ENCODE results near the gene CEP120.

Gene CEP120

GRCh38 chr5:123305751-123306150 is 117.5 kb downstream of the CEP120 start:
- H3K4me2 ChIP-seq (ENCODE audit: low read depth, low read length): no peak overlapping the region
- no peak for TF ChIP-seq EZH2phosphoT487 (IDR thresholded peaks at IDR 0.05; ENCODE audit: low read length)

DNA sequence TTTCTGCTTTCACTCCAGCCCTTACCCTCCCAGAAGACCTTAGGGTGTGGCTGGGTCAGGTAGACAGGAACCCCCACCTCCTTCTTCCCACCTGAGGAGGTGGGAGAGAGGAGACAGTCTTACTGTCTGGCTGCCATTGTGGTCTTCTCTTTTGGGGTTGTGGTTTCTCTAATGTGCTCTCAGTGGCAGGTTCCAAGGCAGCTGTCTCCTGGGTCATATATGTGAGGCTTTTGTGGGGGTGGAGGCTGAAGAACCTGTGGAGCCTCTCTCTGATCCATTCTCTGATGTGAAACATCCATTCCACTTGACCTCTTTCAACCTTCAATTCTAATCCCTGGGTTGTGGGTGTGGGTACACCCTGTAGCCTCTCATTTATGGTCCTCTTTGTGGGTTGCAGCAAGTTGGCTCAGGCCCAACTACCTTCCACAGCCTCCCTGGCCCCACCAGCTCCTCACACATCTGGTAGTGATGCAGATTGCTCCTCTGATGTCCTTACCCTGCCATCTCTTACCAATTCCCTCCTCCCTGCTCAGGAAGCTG is 118.4 kb downstream of the CEP120 start:
- no peaks in the 10 kb centered on the region for H3K79me2 ChIP-seq (ENCODE audit: low read length)

More at GRCh38 chr5:123305751-123306150, 117.5 kb downstream of the CEP120 start:
- no peak overlapping the region for H2AFZ ChIP-seq (ENCODE audit: low read length)
- no peaks in the 10 kb centered on the region for H3K27me3 ChIP-seq (replicated peaks; ENCODE audit: insufficient read depth, low read length)
- H3K9me2 ChIP-seq (replicated peaks; ENCODE audit: insufficient read depth, low read length): no peaks in the 10 kb centered on the region
- no peak for DNase-seq
- no peaks in the 10 kb centered on the region for H4K20me1 ChIP-seq (ENCODE audit: insufficient read depth, low read length)
- no peaks in the 10 kb centered on the region for H3K79me2 ChIP-seq (ENCODE audit: low read length)
- H3K9ac ChIP-seq (ENCODE audit: low read length): no peak overlapping the region
- H3K27ac ChIP-seq (ENCODE audit: low read length): no peak overlapping the region
- no peaks in the 10 kb centered on the region for H3K36me3 ChIP-seq (replicated peaks; ENCODE audit: insufficient read depth, low read length)
- no peaks in the 10 kb centered on the region for H3F3A ChIP-seq (ENCODE audit: insufficient read depth, low read length)
- H3K4me1 ChIP-seq (ENCODE audit: low read length): no peaks in the 10 kb centered on the region
- no peak overlapping the region for H3K4me3 ChIP-seq (ENCODE audit: low read length)
- no peaks in the 10 kb centered on the region for H3K9me3 ChIP-seq (replicated peaks; ENCODE audit: insufficient read depth, low read length)

GRCh38 chr5:123303802-123304201 is 119.4 kb downstream of the CEP120 start:
- H3F3A ChIP-seq (ENCODE audit: insufficient read depth, low read length): no peaks in the 10 kb centered on the region
- H3K27ac ChIP-seq (ENCODE audit: low read length): no peak overlapping the region
- no peak overlapping the region for H3K4me2 ChIP-seq (ENCODE audit: low read depth, low read length)
- H3K27me3 ChIP-seq (replicated peaks; ENCODE audit: insufficient read depth, low read length): no peaks in the 10 kb centered on the region
- no peak for DNase-seq
- no peak overlapping the region for H3K9ac ChIP-seq (ENCODE audit: low read length)
- no peaks in the 10 kb centered on the region for H3K4me1 ChIP-seq (ENCODE audit: low read length)
- no peak for TF ChIP-seq EZH2 (optimal IDR thresholded peaks at IDR 0.05; ENCODE audit: low read depth, low read length)
- no peak for TF ChIP-seq CTCF (IDR thresholded peaks at IDR 0.05; ENCODE audit: low read length)
- TF ChIP-seq EZH2phosphoT487 (IDR thresholded peaks at IDR 0.05; ENCODE audit: low read length): no peak
- no peaks in the 10 kb centered on the region for H3K9me2 ChIP-seq (replicated peaks; ENCODE audit: insufficient read depth, low read length)
- H3K36me3 ChIP-seq (replicated peaks; ENCODE audit: insufficient read depth, low read length): no peaks in the 10 kb centered on the region
- no peaks in the 10 kb centered on the region for H3K9me3 ChIP-seq (replicated peaks; ENCODE audit: insufficient read depth, low read length)
- H2AFZ ChIP-seq (ENCODE audit: low read length): no peak overlapping the region
- H4K20me1 ChIP-seq (ENCODE audit: insufficient read depth, low read length): no peaks in the 10 kb centered on the region
- no peaks in the 10 kb centered on the region for H3K79me2 ChIP-seq (ENCODE audit: low read length)
- no peak overlapping the region for H3K4me3 ChIP-seq (ENCODE audit: low read length)

More for the DNA sequence above, 118.4 kb downstream of the CEP120 start:
- H3K4me1 ChIP-seq (ENCODE audit: low read length): no peaks in the 10 kb centered on the region
- H3K4me2 ChIP-seq (ENCODE audit: low read depth, low read length): no peak overlapping the region
- H3K27ac ChIP-seq (ENCODE audit: low read length): no peak overlapping the region
- TF ChIP-seq EZH2phosphoT487 (IDR thresholded peaks at IDR 0.05; ENCODE audit: low read length) (no peak), EZH2 (optimal IDR thresholded peaks at IDR 0.05; ENCODE audit: low read depth, low read length) (no peak), CTCF (IDR thresholded peaks at IDR 0.05; ENCODE audit: low read length) (no peak)
- no peaks in the 10 kb centered on the region for H3F3A ChIP-seq (ENCODE audit: insufficient read depth, low read length)
- DNase-seq: no peak
- no peak overlapping the region for H2AFZ ChIP-seq (ENCODE audit: low read length)
- no peaks in the 10 kb centered on the region for H3K9me2 ChIP-seq (replicated peaks; ENCODE audit: insufficient read depth, low read length)
- H4K20me1 ChIP-seq (ENCODE audit: insufficient read depth, low read length): no peaks in the 10 kb centered on the region
- no peaks in the 10 kb centered on the region for H3K36me3 ChIP-seq (replicated peaks; ENCODE audit: insufficient read depth, low read length)
- no peak overlapping the region for H3K9ac ChIP-seq (ENCODE audit: low read length)
- H3K27me3 ChIP-seq (replicated peaks; ENCODE audit: insufficient read depth, low read length): no peaks in the 10 kb centered on the region
- no peaks in the 10 kb centered on the region for H3K9me3 ChIP-seq (replicated peaks; ENCODE audit: insufficient read depth, low read length)
- no peak overlapping the region for H3K4me3 ChIP-seq (ENCODE audit: low read length)

- H4K20me1 ChIP-seq (ENCODE audit: insufficient read depth, low read length): no peaks in the 10 kb centered on the region
- no peaks in the 10 kb centered on the region for H3K4me1 ChIP-seq (ENCODE audit: low read length)
- no peaks in the 10 kb centered on the region for H3F3A ChIP-seq (ENCODE audit: insufficient read depth, low read length)
- no peak overlapping the region for H3K27ac ChIP-seq (ENCODE audit: low read length)
- no peak overlapping the region for H3K4me3 ChIP-seq (ENCODE audit: low read length)
- DNase-seq: no peak
- no peaks in the 10 kb centered on the region for H3K36me3 ChIP-seq (replicated peaks; ENCODE audit: insufficient read depth, low read length)
- H3K9me2 ChIP-seq (replicated peaks; ENCODE audit: insufficient read depth, low read length): no peaks in the 10 kb centered on the region
- H3K79me2 ChIP-seq (ENCODE audit: low read length): no peaks in the 10 kb centered on the region
- TF ChIP-seq EZH2phosphoT487 (IDR thresholded peaks at IDR 0.05; ENCODE audit: low read length) (no peak), EZH2 (optimal IDR thresholded peaks at IDR 0.05; ENCODE audit: low read depth, low read length) (no peak), CTCF (IDR thresholded peaks at IDR 0.05; ENCODE audit: low read length) (no peak)
- H3K27me3 ChIP-seq (replicated peaks; ENCODE audit: insufficient read depth, low read length): no peaks in the 10 kb centered on the region
- H3K9me3 ChIP-seq (replicated peaks; ENCODE audit: insufficient read depth, low read length): no peaks in the 10 kb centered on the region
- no peak overlapping the region for H3K4me2 ChIP-seq (ENCODE audit: low read depth, low read length)
- no peak overlapping the region for H3K9ac ChIP-seq (ENCODE audit: low read length)
- no peak overlapping the region for H2AFZ ChIP-seq (ENCODE audit: low read length)
Observed at GRCh38 chr5:123300266-123300665, 122.9 kb downstream of the CEP120 start.

Data from MM.1S (cell line).